Esophagus squamous epithelium (tissue), 4 donors: ENCODE results near the gene EDEM1.

Experiments
- POLR2A ChIP-seq, 4 donors: fragments of 450-650 bp; IDR thresholded peaks; one replicate each; pipeline ENCODE4 v1.6.1; 2017; ENCODE audit warnings: antibody characterized with exemption in 4 of 4, mild to moderate bottlenecking in 4 of 4, moderate library complexity in 3 of 4
- TF ChIP-seq, protein P1 (sequence below), 6 experiments: fragments of 450-650 bp in 4 of 6; fragments of 200-600 bp in 2 of 6; sonication (generic) in 2 of 6; IDR thresholded peaks; one replicate each; pipeline ENCODE4 v1.5.1; 2016 to 2019; ENCODE audit warnings: antibody characterized with exemption in 6 of 6, mild to moderate bottlenecking in 4 of 6, moderate library complexity in 4 of 6

DNA sequence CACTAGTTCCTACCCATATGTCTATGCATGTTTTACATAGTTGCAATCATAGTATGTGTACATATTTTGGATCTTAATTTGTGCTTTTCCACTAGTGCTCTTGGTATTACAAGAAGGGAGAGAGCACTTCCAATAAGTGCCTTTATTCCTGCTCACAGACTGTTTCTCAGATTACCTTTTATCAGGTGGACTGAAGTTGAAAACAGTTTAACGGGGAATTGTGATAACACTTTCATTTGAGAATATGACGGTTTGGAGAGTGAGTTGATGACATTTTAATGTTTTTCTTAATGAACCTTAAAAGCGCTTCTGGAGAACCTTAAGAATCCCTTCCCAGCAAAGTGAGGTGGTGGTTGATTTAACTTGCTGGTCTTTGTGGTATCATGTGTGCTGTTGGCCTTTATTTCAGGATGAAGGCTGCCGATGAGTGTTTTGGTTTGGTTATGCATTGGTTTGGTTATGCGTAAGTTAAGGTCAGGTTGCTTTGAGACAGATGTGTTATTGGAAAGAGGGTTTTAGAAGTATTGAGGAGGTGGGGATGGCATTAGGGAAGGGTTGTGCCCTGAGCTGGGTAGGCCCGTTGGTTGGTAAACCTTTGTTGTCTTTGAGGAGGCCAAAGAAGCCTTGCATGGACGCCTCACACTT is 2.8 kb downstream of the EDEM1 start:
- TF ChIP-seq, protein P1, sequence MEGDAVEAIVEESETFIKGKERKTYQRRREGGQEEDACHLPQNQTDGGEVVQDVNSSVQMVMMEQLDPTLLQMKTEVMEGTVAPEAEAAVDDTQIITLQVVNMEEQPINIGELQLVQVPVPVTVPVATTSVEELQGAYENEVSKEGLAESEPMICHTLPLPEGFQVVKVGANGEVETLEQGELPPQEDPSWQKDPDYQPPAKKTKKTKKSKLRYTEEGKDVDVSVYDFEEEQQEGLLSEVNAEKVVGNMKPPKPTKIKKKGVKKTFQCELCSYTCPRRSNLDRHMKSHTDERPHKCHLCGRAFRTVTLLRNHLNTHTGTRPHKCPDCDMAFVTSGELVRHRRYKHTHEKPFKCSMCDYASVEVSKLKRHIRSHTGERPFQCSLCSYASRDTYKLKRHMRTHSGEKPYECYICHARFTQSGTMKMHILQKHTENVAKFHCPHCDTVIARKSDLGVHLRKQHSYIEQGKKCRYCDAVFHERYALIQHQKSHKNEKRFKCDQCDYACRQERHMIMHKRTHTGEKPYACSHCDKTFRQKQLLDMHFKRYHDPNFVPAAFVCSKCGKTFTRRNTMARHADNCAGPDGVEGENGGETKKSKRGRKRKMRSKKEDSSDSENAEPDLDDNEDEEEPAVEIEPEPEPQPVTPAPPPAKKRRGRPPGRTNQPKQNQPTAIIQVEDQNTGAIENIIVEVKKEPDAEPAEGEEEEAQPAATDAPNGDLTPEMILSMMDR (IDR thresholded peaks at IDR 0.05): no peak
- TF ChIP-seq POLR2A (IDR thresholded peaks at IDR 0.05): no peak
